UCSD-AML1 (cell line): Measurements from ENCODE around the gene CYTIP.

Experiments used
- DNase-seq: peaks from one replicate; lab custom pipeline; 2025; ENCODE audit not compliant: unreplicated experiment; lab: John Stamatoyannopoulos, UW

CYTIP gene

DNA sequence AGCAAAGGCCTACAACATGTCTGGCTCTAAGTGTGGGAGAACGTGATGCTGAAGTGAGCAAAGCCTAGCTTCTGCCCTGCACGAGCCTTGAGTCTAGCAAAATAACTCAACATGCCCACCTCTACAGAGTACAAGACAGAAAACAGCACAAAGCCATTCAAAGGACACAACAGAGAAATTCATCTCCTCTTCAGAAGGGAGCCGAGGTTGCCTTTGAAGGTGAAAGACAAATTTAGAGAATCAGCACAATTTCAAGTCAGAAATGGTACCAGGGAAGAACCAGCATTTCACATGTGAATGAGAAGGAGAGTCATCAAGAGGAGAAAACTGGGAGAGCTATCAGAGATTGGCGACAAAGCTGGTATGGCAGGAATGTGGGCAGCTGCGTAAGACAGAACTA is 21.7 kb upstream of the CYTIP start:
- no peak for DNase-seq

DNA sequence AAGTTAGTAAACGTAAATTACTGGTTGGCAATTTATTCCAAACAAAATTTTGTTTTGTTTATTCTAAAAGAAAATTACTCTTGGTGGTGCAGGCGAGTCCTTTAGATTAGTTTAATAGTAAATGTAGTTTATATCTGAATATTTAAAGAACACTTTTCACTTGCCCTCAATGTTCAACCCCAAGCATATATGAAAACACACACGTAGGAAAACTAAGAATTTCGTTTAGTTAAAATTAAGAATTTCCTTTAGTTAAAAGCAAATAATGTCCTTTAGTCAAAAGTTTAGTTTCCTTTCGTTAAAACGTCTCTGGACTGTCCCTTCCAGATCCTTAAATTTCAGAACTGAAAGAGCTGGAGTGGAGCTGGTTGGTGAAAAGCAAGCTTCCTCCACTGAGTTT is 19.1 kb upstream of the CYTIP start:
- DNase-seq: no peak

DNA sequence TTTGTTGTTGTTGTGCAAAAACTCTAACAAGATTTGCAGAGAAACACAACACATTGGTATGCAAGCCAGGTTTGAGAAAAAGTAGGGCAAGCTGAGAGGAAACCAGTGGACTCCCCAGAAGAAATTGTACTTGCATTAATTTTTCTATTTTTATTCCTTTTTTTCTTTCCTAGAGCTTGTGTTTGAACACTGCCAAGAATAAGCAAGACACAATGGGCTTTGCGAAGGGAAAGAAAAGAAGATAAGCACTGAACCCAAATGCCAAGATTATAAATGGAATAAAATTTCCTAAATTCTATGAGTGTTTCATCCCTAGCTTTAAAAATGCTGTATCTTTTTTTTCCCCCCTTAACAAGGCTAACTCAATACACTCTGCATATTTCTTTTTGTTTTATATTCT is 17.0 kb upstream of the CYTIP start:
- no peak for DNase-seq

DNA sequence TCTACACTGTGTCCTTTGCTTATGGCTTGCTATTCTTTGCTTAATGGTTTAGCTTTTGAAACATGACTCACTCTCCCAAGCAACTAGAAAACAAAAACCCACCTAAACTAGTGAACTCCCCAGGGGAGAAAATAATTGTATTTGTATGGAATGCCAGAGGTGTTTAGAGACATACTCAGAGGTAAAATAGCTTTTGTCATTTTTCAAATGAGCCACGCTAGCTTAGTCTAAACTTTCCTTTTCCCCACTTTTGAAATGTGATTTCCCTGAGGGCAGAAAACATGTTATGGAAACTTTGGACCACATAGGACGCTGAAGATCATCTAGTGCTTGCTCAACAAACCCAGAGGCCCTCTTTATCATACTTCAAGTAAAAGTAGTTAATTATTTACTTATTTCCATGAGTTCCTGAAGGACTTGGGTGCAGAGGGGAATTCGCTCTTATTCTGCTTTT is 16.5 kb upstream of the CYTIP start:
- no peak for DNase-seq

DNA sequence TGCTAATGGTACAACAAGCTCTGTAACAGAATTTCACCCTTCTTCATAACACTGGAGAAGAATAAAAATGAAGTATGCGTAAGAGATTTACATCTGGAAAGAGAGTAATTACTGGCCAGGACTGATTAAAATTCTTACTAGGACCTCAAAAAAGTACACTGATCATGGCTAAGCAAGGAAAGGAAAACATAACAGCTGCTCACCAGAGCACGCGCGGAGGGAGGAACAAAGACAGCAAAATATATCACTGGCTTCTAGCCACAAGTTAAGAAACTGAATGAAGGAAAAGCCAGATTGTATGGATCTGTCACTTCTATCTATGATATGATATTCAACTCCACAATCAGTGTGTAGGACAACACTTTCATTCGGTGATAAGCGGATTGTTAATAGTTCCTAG is 15.6 kb upstream of the CYTIP start:
- no peak for DNase-seq

DNA sequence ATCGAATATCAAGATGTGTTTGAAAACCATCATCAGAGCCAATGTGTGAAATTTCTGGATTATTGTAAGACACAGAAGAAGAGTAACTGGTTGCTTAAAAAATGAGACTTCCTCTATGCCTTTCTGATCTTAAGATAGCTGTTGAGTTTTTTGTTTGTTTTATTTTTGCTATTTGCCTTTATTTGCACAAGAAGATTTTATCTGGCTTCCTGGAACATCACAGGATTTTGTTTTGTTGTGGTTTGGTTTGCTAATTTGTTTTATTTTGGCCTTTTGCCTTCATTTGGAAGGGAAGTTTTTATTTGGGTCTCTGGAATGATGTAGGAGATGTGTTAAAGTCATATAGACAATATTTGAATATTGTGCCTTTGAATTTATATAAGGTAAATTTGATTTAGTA is 3.9 kb upstream of the CYTIP start:
- no peak for DNase-seq

DNA sequence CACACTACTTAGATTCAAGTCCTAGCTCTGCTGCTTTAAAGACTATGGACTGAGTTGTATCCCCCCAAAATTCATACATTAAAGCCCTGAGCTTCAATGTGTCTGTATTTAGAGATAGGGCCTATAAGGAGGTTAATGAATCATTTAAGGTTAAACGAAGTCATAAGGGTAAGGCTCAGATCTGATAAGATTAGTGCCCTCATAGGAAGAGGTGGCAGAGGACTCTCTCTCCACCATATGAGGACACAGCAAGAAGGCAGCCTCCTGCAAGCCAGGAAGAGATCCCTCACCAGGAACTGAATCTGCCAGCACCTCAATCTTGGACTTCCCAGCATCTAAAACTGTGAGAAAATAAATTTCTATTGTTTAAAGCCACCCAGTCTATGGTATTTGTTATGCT is 3.1 kb upstream of the CYTIP start:
- DNase-seq: no peak

DNA sequence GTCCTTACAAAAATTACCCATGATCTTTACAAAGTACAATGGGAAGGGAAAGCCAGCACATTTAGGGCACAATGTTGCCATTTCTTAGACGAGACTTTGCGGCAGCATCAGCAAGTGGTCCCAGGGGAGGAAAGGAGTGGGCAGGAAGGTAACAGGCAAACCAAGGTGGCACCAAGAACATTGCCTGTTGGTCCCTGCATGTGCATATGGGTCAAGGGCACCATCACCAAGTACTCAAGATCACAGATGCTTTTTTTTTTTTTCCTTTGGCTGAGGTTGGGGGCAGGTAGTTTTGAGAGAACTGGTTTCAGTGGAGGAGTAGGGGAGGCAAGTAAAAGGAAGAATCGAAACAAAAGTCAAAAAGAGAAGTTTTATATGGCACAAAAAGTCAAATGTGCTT is 752 bp upstream of the CYTIP start:
- no peak for DNase-seq

DNA sequence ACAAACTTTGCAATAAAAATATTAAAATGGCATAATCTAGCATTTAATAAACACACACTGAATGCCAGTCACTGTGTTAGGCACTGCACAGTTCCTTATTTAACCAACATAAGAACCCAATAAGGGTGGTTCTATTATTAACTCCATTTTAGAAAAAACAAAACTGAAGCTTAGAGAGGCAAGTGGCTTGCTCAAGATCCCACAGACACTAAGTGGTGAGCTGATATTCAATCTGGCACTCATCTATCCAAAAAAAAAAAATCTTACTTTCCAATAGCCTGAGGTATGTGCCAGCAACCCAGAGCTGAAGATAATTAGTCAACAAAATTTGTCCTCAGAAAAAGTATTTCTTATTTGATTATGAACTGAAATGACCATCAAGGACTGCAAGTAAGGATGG is 799 bp downstream of the CYTIP start:
- no peak for DNase-seq

DNA sequence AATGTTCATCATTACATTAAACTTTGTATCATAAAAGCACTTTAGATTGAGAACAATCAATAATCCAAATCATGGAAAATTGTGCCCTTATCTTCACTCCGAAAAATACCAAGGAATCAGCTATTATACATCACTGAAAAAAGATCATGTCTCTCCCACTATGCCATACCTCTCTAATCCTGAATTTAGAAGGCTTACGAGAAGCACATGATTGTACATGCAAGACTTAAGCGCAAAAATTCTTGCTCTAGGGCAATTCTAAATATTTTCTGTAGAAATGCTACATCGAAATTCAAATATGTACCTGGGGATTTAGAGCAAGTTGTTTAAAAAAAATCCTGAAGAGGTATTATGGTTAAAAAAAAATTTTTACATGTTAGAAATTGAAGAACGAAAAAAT is 1.3 kb downstream of the CYTIP start:
- DNase-seq: no peak

DNA sequence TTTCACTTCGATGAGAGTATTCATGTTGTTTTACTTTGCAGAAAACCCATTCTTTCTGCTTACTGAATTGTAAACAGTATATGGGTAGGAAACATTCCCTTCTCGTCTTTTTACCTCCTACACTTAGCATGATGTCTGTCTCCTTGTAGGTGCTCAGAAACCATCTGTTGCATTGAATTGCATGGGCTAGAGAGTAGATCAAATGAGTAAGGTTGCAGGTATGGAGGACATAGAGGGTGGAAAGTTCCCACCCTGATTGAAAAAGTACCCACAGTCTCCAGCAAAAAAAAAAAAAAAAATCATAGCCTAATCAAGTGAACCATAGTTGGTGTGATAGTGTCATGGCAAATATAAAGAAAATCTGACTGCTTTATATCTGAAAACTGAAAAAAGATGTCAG is 1.7 kb downstream of the CYTIP start:
- no peak for DNase-seq

DNA sequence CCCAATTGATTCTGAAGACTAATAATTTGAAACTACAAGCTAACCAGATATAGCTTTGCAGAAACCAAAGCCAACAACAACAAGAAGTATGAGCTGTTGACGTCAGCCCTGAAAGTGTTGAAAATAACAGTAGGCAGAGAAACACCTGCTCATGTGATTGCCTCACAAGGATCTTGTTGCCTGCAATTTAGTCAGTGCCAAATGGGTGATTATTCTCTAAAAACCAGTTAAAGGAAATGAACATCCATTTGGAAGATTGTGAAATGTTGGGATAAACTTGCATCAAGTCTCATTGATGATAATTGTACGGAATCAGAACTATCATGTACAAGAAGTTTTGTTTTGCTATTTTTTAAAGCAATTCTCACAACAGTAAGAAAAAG is 2.8 kb downstream of the CYTIP start:
- DNase-seq: no peak

DNA sequence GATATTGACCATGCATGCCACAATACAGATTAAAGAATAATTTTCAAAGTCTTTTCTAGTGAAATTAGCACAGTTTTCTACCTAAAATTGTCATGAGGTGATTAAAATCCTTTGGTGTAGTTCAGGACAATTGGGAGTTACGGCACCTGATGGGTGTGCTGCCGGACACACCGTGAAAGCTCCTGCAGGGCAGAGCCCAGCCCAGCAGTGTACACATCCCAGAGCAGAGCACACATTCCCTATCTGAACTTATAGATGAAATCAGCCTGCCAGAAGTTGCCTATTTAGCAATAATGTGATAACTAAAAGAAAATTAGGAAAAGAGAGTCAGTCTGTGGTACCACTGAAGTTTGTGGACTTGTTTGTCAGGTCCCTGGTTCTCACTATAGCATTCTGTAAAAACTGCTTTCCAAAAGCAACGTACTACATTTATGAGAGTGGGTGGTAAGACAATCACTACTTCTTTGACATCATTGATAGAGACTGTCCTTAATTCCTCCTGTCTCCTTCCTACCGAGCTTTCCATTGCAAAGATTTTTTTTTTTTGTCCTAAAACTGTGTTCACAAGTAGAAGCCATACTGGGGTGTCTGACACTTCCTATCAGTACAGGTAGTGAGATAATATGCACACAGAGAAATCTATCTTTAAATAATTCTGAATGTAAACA is 3.4 kb downstream of the CYTIP start:
- no peak for DNase-seq

DNA sequence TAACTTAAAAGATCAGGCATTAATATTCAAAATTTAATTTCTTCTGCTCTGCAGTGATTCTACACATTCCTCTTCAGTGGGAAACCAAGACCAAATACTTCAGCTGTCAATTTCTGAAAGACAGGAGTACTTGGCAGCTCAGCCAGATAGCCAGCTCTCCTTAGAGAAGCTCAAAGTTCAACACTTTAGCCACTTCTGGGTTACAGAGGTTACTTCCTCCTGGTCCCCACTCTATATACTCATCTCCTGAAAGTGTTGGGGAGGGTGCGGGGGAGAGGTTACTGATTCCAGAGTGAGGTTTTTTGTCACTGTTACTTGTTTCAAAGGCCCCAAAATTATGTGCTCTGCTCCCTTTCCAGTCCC is 4.1 kb downstream of the CYTIP start:
- DNase-seq: peak; percentile 16

DNA sequence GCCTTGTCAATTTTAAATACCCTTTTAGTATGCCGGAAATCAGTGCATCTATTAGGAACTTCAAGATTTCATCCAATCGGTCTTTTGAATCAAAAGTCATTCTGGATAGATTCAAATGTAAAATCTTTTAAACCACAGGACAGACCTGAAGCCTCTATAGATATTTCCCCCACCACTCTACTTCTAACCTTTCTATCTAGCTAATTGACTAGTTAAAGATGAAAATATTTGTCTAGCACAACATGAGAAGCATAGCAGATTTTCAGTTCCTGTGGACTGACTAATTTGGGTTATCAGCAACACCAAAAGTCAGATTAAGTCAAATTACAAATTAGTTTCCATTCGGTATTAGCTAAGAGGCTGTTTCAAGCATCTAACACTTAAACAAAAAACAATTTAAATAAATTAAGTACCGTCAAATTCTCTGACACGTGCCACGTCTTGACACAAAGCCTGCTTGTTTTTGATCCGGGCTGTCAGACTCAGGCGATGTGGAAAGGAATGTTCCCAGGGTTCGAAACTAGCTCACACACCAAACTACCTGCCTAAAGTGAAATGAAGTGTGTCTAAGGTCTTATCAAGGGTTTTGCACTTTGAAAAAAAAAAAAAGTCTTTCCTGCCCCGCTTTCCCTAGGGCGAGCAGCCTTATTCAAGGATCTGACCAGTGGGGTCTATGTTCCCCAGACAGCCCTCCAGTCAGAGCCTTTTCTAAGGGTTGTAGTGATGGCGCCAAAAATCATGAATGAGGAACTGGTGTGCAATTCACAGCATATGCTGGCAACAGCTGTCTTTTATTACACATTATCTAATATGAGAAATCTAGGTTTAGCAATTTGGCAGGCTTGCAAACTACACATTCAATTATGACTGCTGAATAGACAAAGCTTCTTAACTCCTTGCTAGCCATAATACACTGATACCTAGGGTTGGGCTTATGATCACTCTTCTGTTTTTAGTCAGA is 4.7 kb downstream of the CYTIP start:
- DNase-seq: no peak

DNA sequence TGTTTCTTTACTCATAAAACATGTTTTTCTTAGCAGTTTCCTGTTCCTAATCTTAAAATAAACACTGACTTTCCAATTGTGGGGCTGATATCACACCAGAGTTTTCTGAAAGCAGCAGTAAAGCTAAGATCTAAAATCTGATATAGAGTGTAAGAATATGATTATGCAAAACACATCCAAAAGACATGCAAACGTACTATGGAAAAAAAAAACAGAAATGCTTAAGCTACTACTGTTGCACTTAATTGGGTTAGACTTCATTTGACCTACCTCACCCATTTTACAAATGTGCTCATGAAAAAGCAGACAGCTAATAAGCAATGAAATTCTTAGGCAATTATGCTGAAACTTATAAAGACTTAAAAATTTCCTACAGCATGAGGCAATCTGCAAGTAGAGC is 10.5 kb downstream of the CYTIP start:
- DNase-seq: no peak

DNA sequence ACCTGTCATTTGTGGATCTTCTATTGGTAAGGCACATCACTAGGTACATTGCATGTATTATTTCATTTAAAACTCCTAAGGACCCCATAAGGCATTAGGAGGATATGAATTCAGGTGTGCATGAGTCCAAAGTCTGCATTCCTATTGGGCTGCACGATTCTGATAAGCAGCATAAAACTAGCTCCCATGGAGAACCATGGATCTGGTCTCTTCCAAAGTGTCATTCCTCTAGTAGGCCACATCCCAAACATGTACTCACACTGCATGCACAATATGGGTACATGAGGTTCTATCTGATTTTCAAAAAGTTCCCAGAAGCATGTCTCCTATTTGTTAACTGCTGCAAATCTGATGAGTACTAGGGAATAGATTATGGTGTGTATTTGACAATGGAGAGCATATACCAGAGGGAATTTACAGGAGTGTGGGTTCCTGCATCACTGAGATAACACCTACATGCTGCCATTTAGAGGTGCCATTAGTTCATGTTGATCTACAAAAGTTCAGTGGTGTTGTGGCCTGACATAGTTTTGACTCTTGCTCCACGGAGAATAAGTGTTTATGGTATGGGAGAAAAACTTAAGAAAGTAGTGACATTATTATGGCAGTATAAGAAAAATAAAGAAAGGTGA is 11.3 kb downstream of the CYTIP start:
- no peak for DNase-seq

DNA sequence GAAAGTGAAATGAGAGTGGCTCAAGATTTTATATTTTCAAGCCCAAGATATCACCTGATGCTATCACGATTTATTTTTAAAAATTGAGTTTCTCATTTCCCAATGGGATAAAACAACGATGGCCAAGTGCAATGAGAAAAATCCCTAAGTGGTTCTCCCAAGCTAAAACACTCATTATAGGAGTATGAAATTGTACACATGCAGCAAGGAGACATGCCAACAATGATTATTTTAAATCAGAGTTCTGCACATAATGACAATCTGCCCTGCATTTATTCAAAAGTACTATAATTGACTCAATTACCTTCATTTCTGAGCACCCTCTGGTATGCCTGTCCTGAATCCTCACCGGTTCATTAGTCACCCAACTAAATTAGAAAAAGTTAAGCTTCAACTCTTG is 12.7 kb downstream of the CYTIP start:
- DNase-seq: no peak

DNA sequence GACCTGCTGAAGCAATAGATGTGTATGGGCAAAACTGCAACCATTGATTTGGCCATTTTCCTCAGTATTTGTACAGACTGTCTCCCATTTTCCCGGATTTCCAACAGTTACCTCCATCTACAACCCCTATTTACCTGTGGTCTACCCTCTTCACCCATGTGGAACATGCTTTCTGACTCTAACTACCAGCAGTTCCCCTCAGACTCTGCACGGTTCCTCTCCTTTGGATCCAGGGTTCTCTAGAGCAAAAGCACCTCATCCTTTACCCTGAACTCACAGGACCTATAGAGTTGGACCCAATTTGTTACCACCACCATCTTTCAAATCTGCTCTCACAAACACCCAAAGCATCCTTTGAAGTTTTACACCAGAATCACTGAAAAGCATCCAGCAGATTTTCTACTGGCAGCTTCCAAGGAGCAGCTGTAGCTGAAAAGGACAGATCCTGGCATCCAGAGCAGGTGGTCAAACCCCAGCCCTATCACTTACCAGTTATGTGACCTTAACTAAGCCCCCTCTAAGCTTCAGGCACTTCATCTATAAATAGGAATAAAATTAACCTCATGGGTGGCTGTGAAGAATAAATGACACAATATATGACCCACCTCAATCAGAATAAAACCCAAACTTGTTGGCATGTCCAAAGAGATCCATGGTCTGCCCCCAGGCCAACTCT is 15.3 kb downstream of the CYTIP start:
- no peak for DNase-seq

DNA sequence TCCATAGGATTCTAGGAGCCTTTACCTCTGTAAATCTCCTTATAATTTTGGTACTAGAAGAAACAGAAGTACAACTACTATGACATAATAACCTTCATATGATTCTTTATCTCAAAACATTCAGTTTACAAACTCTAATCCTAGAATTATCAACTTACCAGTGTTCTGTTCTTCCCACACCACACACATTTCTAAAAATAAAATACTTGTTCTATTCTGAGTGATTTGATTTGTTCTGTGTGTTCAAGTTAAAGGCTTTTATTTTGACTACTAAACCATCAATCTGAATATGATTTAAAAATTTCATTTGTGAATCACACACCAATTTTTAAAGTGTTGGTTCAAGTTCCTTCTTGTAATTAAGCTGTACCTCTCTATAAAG is 16.0 kb downstream of the CYTIP start:
- DNase-seq: no peak
